Measurements from ENCODE around the gene COBL.

COBL gene

GRCh38 chr7:51081270-51081890 lies 235.2 kb downstream of the COBL start:
- no peak overlapping the region for H3K4me3 ChIP-seq (ENCODE audit: low read depth, low read length)
- DNase-seq (ENCODE audit: low read depth), result no peak
- TF ChIP-seq, protein P1, sequence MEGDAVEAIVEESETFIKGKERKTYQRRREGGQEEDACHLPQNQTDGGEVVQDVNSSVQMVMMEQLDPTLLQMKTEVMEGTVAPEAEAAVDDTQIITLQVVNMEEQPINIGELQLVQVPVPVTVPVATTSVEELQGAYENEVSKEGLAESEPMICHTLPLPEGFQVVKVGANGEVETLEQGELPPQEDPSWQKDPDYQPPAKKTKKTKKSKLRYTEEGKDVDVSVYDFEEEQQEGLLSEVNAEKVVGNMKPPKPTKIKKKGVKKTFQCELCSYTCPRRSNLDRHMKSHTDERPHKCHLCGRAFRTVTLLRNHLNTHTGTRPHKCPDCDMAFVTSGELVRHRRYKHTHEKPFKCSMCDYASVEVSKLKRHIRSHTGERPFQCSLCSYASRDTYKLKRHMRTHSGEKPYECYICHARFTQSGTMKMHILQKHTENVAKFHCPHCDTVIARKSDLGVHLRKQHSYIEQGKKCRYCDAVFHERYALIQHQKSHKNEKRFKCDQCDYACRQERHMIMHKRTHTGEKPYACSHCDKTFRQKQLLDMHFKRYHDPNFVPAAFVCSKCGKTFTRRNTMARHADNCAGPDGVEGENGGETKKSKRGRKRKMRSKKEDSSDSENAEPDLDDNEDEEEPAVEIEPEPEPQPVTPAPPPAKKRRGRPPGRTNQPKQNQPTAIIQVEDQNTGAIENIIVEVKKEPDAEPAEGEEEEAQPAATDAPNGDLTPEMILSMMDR (IDR thresholded peaks at IDR 0.05; ENCODE audit: insufficient read depth, low read depth, low read length, missing control alignments), result no peak

DNA sequence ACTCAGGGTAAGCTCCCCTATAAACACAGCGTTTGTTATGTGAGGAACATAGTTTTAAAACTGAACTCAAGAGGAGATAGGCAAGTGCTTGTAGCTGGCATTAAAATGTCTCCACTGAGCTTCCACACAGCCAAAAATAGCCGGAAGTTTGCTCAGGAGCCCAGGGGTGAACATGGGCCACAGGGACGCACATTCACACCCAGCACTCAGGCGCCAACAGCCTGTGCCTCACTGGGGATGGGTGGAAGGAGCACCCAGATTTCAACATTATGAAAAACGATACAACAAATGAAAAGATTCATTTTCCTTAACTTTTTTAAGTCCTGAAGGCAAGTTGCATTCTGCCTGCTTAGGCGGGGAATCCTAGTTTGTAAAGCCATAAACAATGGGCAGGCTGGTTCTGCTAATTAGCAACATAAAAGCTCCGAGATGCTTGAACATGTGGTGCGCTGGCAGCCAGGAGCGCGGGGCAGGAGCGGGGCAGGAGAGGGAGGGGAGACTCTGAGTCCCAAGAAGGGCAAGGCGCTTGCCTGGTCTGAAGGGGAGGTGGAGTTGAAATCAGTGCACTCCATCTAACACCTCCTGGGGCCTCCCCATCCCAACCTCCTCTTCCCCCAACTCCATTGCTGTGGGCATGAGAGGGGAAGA lies 235.9 kb downstream of the COBL start:
- no peak for DNase-seq (ENCODE audit: low read depth)
- TF ChIP-seq, protein P1 (IDR thresholded peaks at IDR 0.05; ENCODE audit: insufficient read depth, low read depth, low read length, missing control alignments), result no peak
- no peak overlapping the region for H3K4me3 ChIP-seq (ENCODE audit: low read depth, low read length)

DNA sequence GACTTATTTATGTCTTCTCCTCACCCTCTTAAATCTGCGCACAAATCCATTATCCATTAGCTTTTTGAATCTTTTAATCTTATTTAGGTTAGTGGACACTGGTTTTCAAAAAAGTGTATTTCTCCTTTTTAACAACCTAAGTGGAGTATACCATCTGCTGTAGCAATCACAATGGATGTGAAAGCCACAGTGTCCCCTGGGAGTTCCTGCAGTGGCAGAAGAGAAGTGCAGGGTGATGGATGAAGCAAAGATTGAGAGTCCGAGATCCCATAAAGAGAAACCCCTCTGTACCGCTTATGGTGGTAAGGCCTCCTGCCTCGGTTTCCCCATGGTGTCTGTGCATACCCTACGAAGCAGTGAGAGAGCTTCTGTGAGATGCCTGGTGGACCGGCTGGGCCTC lies 236.4 kb downstream of the COBL start:
- TF ChIP-seq, protein P1 (IDR thresholded peaks at IDR 0.05; ENCODE audit: insufficient read depth, low read depth, low read length, missing control alignments), result no peak
- no peak for DNase-seq (ENCODE audit: low read depth)
- no peak overlapping the region for H3K4me3 ChIP-seq (ENCODE audit: low read depth, low read length)

- DNase-seq (ENCODE audit: low read depth), result no peak
- TF ChIP-seq, protein P1 (IDR thresholded peaks at IDR 0.05; ENCODE audit: insufficient read depth, low read depth, low read length, missing control alignments), result no peak
- H3K4me3 ChIP-seq (ENCODE audit: low read depth, low read length), result no peak overlapping the region
These were observed 237.1 kb downstream of the COBL start for GRCh38 chr7:51079494-51079893.

DNA sequence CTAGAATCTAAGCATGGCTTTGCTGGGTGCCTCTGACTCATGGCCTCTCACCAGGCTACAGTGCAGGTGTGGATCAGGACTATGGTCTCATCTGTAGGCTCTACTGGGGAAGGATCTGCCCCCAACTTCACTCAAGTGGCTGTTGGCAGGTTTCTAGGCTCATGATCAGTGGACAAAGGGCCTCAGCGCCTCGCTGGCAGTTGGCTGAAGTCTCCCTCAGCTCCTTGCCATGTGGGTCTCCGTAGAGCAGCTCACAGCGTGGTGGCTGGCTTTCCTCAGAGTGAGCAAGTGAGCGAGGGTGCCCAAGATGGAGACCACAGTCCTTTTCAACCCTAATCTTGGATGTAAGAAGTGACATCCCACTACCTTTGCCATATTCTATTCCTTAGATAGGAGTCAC lies 238.0 kb downstream of the COBL start:
- TF ChIP-seq, protein P1 (IDR thresholded peaks at IDR 0.05; ENCODE audit: insufficient read depth, low read depth, low read length, missing control alignments), result no peak
- no peak for DNase-seq (ENCODE audit: low read depth)
- H3K4me3 ChIP-seq (ENCODE audit: low read depth, low read length), result no peak overlapping the region

DNA sequence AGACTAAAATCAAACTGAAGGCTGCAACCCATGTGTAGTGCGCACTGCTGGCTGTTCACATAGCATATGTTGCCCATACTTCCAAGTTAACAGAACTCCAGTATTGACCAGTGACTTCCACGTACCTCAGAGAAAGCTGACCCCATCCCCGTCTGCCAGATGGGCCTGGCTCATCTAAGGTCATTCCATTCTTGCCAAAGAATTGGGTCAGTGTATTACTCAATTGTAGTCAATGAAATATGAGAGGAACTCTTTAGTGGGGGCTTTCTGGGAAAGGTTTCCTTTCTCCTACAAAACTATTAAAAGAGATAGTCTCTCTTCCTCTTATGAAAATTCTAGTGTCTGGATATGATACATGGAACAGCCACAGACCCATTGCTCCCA lies 238.6 kb downstream of the COBL start:
- TF ChIP-seq, protein P1 (IDR thresholded peaks at IDR 0.05; ENCODE audit: insufficient read depth, low read depth, low read length, missing control alignments), result no peak

More for the DNA sequence above, 238.6 kb downstream of the COBL start:
- H3K4me3 ChIP-seq (ENCODE audit: low read depth, low read length), result no peak overlapping the region
- DNase-seq (ENCODE audit: low read depth), result no peak
